Endothelial cell of umbilical vein (primary cell): Measurements from ENCODE around the gene STARD5. TPM values are rescaled to one million over a fixed set of nuclear protein-coding genes. Genes with fewer than 3 reads are reported as not detected.

Source experiments
- BruUV-seq: library from RNA; stranded (reverse); fragments of 400-500 nt; replicated peaks from 2 replicates; lab custom pipeline; 2021; lab: Mats Ljungman, UMichigan
- CTCF ChIA-PET: fragments of 300-600, 350-600 bp; sonication (Branson Sonifier 250); formaldehyde crosslinking; loops from one replicate; lab custom pipeline; 2021; ENCODE audit warnings: antibody characterized with exemption, inconsistent platforms; lab: Charles Lee
- POLR2A ChIA-PET: fragments of 300-600, 350-600 bp; sonication (Branson Sonifier 250); formaldehyde crosslinking; loops from one replicate; lab custom pipeline; 2021; ENCODE audit warnings: antibody characterized with exemption, inconsistent platforms; lab: Charles Lee
- DNase-seq: peaks from one replicate; pipeline ENCODE4 v3.0.0-alpha.2; 2011; ENCODE audit warnings: low read depth, low spot score
- FAIRE-seq: peaks from 2 replicates; lab custom pipeline; 2011; peaks lifted over from hg19 to GRCh38; lab: Jason Lieb, UNC
- H2AFZ ChIP-seq: 2 replicates; pipeline ENCODE4 v1.6.0; 2012; ENCODE audit warnings: low read depth, low read length, control low read depth, inconsistent platforms
- H3K27ac ChIP-seq: 2 replicates; pipeline ENCODE4 v1.5.1; 2011; ENCODE audit warnings: low read depth, mild to moderate bottlenecking, control low read depth, low read length, moderate library complexity; ENCODE audit not compliant: insufficient read depth
- H3K27me3 ChIP-seq, 2 experiments: 2 replicates each; pipeline versions ENCODE4 v1.6.0 to v1.6.1; 2011; ENCODE audit warnings: low read length in 2 of 2, mixed read lengths in 1 of 2; ENCODE audit not compliant: control insufficient read depth in 2 of 2, insufficient read depth in 2 of 2
- H3K36me3 ChIP-seq, 2 experiments: 2 replicates in 1 of 2; 3 replicates in 1 of 2; pipeline ENCODE4 v1.5.1; 2011; ENCODE audit warnings: low read length in 2 of 2, mild to moderate bottlenecking in 1 of 2, moderate library complexity in 1 of 2; ENCODE audit not compliant: control insufficient read depth in 2 of 2, insufficient read depth in 2 of 2; ENCODE audit errors: extremely low read depth in 1 of 2
- H3K4me1 ChIP-seq: 3 replicates; pipeline ENCODE4 v1.5.1; 2011; ENCODE audit warnings: mild to moderate bottlenecking, low read length; ENCODE audit not compliant: control insufficient read depth, insufficient read depth; ENCODE audit errors: extremely low read depth
- H3K4me2 ChIP-seq: 2 replicates; pipeline ENCODE4 v1.6.1; 2011; ENCODE audit warnings: low read length, control low read depth, mixed read lengths; ENCODE audit not compliant: insufficient read depth
- H3K4me3 ChIP-seq, 3 experiments: fragments of 200-600 bp in 1 of 3; sonication (generic), shearing (Covaris generic) in 1 of 3; replicated peaks in 1 of 3; 2 replicates each; pipeline ENCODE4 v1.5.1; 2011 to 2016; ENCODE audit warnings: control low read depth in 3 of 3, low read length in 3 of 3, mild to moderate bottlenecking in 2 of 3, inconsistent platforms in 1 of 3, low read depth in 1 of 3, moderate library complexity in 1 of 3; ENCODE audit not compliant: insufficient read depth in 1 of 3
- H3K79me2 ChIP-seq: 2 replicates; pipeline ENCODE4 v1.6.0; 2012; ENCODE audit warnings: low read length, inconsistent platforms; ENCODE audit not compliant: control insufficient read depth, insufficient read depth
- H3K9ac ChIP-seq: replicated peaks from 2 replicates; pipeline ENCODE3; 2011; ENCODE audit warnings: low read length, control low read depth; ENCODE audit not compliant: insufficient read depth; ENCODE audit errors: extremely low read depth
- H3K9me1 ChIP-seq: replicated peaks from 3 replicates; pipeline ENCODE4 v1.6.0; 2011; ENCODE audit warnings: mild to moderate bottlenecking, low read length; ENCODE audit not compliant: control insufficient read depth, insufficient read depth; ENCODE audit errors: extremely low read depth
- H3K9me3 ChIP-seq: replicated peaks from 2 replicates; pipeline ENCODE4 v1.5.1; 2012; ENCODE audit warnings: low read length, inconsistent platforms; ENCODE audit not compliant: control insufficient read depth, insufficient read depth
- H4K20me1 ChIP-seq: replicated peaks from 2 replicates; pipeline ENCODE3; 2011; ENCODE audit warnings: mild to moderate bottlenecking, low read length; ENCODE audit not compliant: control insufficient read depth, insufficient read depth; ENCODE audit errors: extremely low read depth
- EZH2 ChIP-seq: IDR thresholded peaks from 2 replicates; pipeline ENCODE4 v1.6.1; 2012; ENCODE audit warnings: borderline replicate concordance, low read depth, mild to moderate bottlenecking, moderate library complexity, low read length, inconsistent platforms; ENCODE audit not compliant: severe bottlenecking
- JUN ChIP-seq: IDR thresholded peaks from 2 replicates; pipeline ENCODE4 v1.6.1; 2011; ENCODE audit warnings: borderline replicate concordance, low read depth; ENCODE audit not compliant: insufficient read length, insufficient read depth
- POLR2A ChIP-seq: IDR thresholded peaks from 2 replicates; pipeline ENCODE4 v1.6.1; 2012; ENCODE audit warnings: low read depth, mild to moderate bottlenecking, control low read depth, low read length
- dilution Hi-C: fragments of 300-500 bp; cut with MboI; formaldehyde crosslinking; loops from one replicate; pipeline ENCODE4 v1.15.0; 2019; ENCODE audit warnings: low sequenced_read_pairs; ENCODE audit not compliant: extremely low pct_ligation_motif_present
- intact Hi-C: fragments of 100-400 bp; cut with micrococcal nuclease; formaldehyde crosslinking; loops from one replicate; pipeline ENCODE4 v1.10.0; 2022
- polyA plus RNA-seq, 4 experiments: library from polyadenylated mRNA; depleted of rRNA in 3 of 4; stranded (reverse) in 3 of 4; unstranded in 1 of 4; fragments of >200 nt; gene quantifications; 2 replicates each; pipeline versions ENCODE4 v1.2.1 to v1.2.3, GENCODE V29; 2011 to 2012; ENCODE audit warnings: missing spikeins in 1 of 4
- total RNA-seq: library from RNA; stranded (reverse); gene quantifications from 2 replicates; pipeline ENCODE4 v1.2.3, GENCODE V29; 2021
- TF ChIP-seq, protein P1 (sequence below), 2 donors: IDR thresholded peaks; 1 replicate in 1 of 2; 2 replicates in 1 of 2; pipeline ENCODE4 v1.5.1; 2011; ENCODE audit warnings: low read length in 2 of 2, mild to moderate bottlenecking in 2 of 2, moderate library complexity in 2 of 2, control low read depth in 1 of 2, inconsistent platforms in 1 of 2, low read depth in 1 of 2; ENCODE audit not compliant: insufficient read depth in 1 of 2; ENCODE audit errors: extremely low read depth in 1 of 2
- TF ChIP-seq, protein P2 (sequence below): IDR thresholded peaks from 2 replicates; pipeline ENCODE4 v1.6.1; 2011; ENCODE audit not compliant: insufficient read depth, insufficient read length

STARD5 gene
- total and polyA plus RNA-seq, 2 donors (not counting 3 experiments of a cell fraction or from before 2014, with no cell fraction given): 2.2 to 3.0 TPM

DNA sequence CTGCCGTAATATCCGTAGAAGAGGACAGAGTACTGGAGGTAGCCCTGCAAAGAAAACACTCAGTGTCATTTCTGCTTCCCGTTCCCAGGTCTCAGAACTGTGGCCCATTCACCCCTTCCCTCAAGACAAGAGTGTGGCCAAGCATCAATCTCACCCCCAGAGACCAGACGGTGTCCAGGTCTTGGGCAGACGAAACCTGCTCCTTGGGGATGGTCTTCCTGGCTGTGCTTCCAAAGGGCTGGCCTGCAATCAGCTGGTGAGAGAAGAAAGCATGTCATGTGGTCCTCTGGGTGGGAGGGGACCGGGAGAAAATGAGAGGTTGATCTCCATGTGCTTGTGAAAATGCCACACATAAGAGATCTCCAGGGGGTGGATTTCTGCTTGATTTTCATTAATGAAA is 34.3 kb upstream of the STARD5 start:
- dilution Hi-C loops (no loop called here), intact Hi-C loops (no loop called here)
- no peaks in the 10 kb centered on the region for H3K36me3 ChIP-seq
- no peaks in the 10 kb centered on the region for H3K4me1 ChIP-seq
- TF ChIP-seq EZH2: no peak
- TF ChIP-seq, protein P1, sequence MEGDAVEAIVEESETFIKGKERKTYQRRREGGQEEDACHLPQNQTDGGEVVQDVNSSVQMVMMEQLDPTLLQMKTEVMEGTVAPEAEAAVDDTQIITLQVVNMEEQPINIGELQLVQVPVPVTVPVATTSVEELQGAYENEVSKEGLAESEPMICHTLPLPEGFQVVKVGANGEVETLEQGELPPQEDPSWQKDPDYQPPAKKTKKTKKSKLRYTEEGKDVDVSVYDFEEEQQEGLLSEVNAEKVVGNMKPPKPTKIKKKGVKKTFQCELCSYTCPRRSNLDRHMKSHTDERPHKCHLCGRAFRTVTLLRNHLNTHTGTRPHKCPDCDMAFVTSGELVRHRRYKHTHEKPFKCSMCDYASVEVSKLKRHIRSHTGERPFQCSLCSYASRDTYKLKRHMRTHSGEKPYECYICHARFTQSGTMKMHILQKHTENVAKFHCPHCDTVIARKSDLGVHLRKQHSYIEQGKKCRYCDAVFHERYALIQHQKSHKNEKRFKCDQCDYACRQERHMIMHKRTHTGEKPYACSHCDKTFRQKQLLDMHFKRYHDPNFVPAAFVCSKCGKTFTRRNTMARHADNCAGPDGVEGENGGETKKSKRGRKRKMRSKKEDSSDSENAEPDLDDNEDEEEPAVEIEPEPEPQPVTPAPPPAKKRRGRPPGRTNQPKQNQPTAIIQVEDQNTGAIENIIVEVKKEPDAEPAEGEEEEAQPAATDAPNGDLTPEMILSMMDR (IDR thresholded peaks at IDR 0.05; ENCODE audit: extremely low read depth in 1 of 2, insufficient read depth in 1 of 2, low read depth in 1 of 2, low read length in 2 of 2): no peak
- TF ChIP-seq JUN: no peak
- TF ChIP-seq POLR2A: no peak
- TF ChIP-seq, protein P2, sequence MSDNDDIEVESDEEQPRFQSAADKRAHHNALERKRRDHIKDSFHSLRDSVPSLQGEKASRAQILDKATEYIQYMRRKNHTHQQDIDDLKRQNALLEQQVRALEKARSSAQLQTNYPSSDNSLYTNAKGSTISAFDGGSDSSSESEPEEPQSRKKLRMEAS: no peak
- DNase-seq (no peak), FAIRE-seq (no peak)
- H3K27ac ChIP-seq: no peak overlapping the region
- no peaks in the 10 kb centered on the region for H3K9me3 ChIP-seq
- no peak overlapping the region for H3K4me3 ChIP-seq
- H3K27me3 ChIP-seq: peaks cover 0 to 2% of the 10 kb centered on the region in 2 experiments
- ChIA-PET CTCF (interaction anchor here (0.6 to 1.3 kb wide), 2 partner anchors 8 to 1024 kb away, joined by 4 to 6 read pairs; no protein-coding TSS in a partner anchor), POLR2A (no interaction called here)
- no peaks in the 10 kb centered on the region for H3K9me1 ChIP-seq
- H4K20me1 ChIP-seq: no peaks in the 10 kb centered on the region
- BruUV-seq: no TSS peak
- no peak overlapping the region for H2AFZ ChIP-seq
- no peak overlapping the region for H3K4me2 ChIP-seq
- H3K9ac ChIP-seq: no peak overlapping the region
- H3K79me2 ChIP-seq: no peaks in the 10 kb centered on the region

DNA sequence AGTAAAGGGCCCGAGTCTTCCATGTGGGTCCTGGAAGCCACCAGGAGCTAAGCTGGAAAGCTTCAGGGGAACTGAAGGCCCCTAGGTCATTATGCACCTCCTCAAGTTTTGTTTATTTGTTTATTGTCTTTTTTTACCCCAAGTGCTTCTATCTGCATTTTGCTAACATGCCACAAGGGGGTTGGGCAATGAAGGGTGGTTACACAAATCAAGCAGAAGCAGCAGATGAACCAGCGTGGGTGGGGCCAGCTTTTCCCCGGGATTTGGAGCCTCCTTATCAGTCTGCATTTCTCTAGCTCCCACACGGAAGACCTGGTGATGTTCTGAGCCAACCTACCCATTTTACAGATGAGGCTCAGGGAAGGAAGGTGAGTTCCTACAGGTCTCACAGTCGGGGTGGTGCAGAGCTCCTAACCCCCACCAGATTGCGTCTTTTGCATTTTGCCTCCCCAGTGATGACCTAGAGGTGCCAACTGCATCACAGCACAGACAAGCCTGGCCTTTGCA is 33.3 kb upstream of the STARD5 start:
- Histone ChIP-seq H3K79me2 (no peaks in the 10 kb centered on the region), H3K4me2 (no peak overlapping the region), H2AFZ (no peak overlapping the region), H4K20me1 (no peaks in the 10 kb centered on the region), H3K27me3 (peaks cover 0 to 2% of the 10 kb centered on the region in 2 experiments), H3K27ac (no peak overlapping the region), H3K9me3 (no peaks in the 10 kb centered on the region), H3K9ac (no peak overlapping the region), H3K36me3 (no peaks in the 10 kb centered on the region), H3K4me3 (no peak overlapping the region), H3K4me1 (no peaks in the 10 kb centered on the region), H3K9me1 (no peaks in the 10 kb centered on the region)
- CTCF ChIA-PET: interaction anchor here (0.6 to 1.3 kb wide), 2 partner anchors 9 to 1023 kb away, joined by 4 to 6 read pairs; no protein-coding TSS in a partner anchor
- TF ChIP-seq, protein P2: no peak
- TF ChIP-seq EZH2: no peak
- DNase-seq: no peak
- POLR2A ChIA-PET: no interaction called here
- no peak for FAIRE-seq
- intact Hi-C loops: no loop called here
- dilution Hi-C loops: no loop called here
- no TSS peak for BruUV-seq
